ENCODE data around the gene SDF4. TPM values are rescaled to one million over a fixed set of nuclear protein-coding genes. Genes with fewer than 3 reads are reported as not detected.
A peak's percentile ranks its signal among the peaks of the same experiment; 100 is the strongest.

SDF4 gene
- total and polyA plus RNA-seq, 2 of the 13 experiments (the other 11 are each of a cell fraction or from before 2014, with no cell fraction given), result 80.8 to 107 TPM

DNA sequence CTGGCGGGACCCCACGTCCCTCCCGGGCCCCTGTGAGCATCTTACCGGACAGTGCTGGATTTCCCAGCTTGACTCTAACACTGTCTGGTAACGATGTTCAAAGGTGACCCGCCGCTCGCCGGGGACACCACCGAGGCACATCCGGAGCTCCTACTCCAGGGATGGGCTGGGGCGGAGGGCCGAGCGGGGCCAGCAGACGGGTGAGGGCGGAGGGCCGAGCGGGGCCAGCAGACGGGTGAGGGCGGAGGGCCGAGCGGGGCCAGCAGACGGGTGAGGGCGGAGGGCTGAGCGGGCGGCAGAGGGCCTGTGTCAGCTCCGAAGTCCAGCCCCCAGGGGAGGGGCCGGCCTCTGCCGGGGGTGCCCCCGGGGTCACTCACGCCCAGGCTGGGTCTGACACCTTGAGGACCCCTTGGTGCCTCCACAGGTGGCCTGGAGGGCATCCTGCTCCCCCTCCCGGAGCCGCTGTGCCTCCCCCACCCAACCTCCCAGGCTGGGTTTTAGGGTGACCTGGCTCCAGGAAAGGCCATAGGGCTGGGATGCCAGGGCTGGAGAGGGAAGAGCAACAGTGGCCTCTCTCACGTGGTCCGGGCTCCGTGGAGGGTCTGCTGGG, 63.9 kb downstream of the SDF4 start (continued):
- TF ChIP-seq, protein P1, sequence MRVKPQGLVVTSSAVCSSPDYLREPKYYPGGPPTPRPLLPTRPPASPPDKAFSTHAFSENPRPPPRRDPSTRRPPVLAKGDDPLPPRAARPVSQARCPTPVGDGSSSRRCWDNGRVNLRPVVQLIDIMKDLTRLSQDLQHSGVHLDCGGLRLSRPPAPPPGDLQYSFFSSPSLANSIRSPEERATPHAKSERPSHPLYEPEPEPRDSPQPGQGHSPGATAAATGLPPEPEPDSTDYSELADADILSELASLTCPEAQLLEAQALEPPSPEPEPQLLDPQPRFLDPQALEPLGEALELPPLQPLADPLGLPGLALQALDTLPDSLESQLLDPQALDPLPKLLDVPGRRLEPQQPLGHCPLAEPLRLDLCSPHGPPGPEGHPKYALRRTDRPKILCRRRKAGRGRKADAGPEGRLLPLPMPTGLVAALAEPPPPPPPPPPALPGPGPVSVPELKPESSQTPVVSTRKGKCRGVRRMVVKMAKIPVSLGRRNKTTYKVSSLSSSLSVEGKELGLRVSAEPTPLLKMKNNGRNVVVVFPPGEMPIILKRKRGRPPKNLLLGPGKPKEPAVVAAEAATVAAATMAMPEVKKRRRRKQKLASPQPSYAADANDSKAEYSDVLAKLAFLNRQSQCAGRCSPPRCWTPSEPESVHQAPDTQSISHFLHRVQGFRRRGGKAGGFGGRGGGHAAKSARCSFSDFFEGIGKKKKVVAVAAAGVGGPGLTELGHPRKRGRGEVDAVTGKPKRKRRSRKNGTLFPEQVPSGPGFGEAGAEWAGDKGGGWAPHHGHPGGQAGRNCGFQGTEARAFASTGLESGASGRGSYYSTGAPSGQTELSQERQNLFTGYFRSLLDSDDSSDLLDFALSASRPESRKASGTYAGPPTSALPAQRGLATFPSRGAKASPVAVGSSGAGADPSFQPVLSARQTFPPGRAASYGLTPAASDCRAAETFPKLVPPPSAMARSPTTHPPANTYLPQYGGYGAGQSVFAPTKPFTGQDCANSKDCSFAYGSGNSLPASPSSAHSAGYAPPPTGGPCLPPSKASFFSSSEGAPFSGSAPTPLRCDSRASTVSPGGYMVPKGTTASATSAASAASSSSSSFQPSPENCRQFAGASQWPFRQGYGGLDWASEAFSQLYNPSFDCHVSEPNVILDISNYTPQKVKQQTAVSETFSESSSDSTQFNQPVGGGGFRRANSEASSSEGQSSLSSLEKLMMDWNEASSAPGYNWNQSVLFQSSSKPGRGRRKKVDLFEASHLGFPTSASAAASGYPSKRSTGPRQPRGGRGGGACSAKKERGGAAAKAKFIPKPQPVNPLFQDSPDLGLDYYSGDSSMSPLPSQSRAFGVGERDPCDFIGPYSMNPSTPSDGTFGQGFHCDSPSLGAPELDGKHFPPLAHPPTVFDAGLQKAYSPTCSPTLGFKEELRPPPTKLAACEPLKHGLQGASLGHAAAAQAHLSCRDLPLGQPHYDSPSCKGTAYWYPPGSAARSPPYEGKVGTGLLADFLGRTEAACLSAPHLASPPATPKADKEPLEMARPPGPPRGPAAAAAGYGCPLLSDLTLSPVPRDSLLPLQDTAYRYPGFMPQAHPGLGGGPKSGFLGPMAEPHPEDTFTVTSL (CRISPR knock-in tag; IDR thresholded peaks at IDR 0.05; ENCODE audit: borderline replicate concordance), result 0 out of 2 replicates have a peak, but pooled peaks have one; percentile 30
- TF ChIP-seq DR1 (CRISPR knock-in tag; IDR thresholded peaks at IDR 0.05) (no peak; the same call in 1 of the 2 replicates), SRF (IDR thresholded peaks at IDR 0.05; ENCODE audit: low read depth, low read length) (no peak), ZNF160 (CRISPR knock-in tag; IDR thresholded peaks at IDR 0.05) (no peak), FOSL1 (CRISPR knock-in tag; IDR thresholded peaks at IDR 0.05; ENCODE audit: borderline replicate concordance) (no peak), ZNF451 (CRISPR knock-in tag; IDR thresholded peaks at IDR 0.05) (peak; percentile 59; the same call in 1 of the 2 replicates), ZZZ3 (CRISPR knock-in tag; IDR thresholded peaks at IDR 0.05; ENCODE audit: borderline replicate concordance) (no peak), XRCC5 (optimal IDR thresholded peaks at IDR 0.05; ENCODE audit: low read length) (no peak), NONO (IDR thresholded peaks at IDR 0.05) (no peak), NONO (CRISPR knock-in tag; conservative IDR thresholded peaks at IDR 0.05) (no peak), ZMYM2 (CRISPR knock-in tag; IDR thresholded peaks at IDR 0.05) (no peak), AHR (CRISPR knock-in tag; IDR thresholded peaks at IDR 0.05) (no peak), HNRNPUL1 (IDR thresholded peaks at IDR 0.05; ENCODE audit: low read depth, low read length) (no peak), ZNF605 (CRISPR knock-in tag; IDR thresholded peaks at IDR 0.05) (no peak), NFYB (CRISPR knock-in tag; IDR thresholded peaks at IDR 0.05) (no peak), DMAP1 (CRISPR knock-in tag; IDR thresholded peaks at IDR 0.05) (no peak), ZIK1 (CRISPR knock-in tag; IDR thresholded peaks at IDR 0.05; ENCODE audit: borderline replicate concordance, low read depth) (0 out of 2 replicates have a peak, but pooled peaks have one; percentile 22), SOX13 (IDR thresholded peaks at IDR 0.05) (no peak), SOX13 (CRISPR knock-in tag; conservative IDR thresholded peaks at IDR 0.05 in 1 of 2, IDR thresholded peaks at IDR 0.05 in 1 of 2) (no peak; a peak in 1 of 4 replicates), NKX3-1 (CRISPR knock-in tag; IDR thresholded peaks at IDR 0.05) (no peak), ZNF816 (CRISPR knock-in tag; IDR thresholded peaks at IDR 0.05; ENCODE audit: borderline replicate concordance) (0 out of 2 replicates have a peak, but pooled peaks have one; percentile 42), TAF1 (CRISPR knock-in tag; IDR thresholded peaks at IDR 0.05) (peak; percentile 14; the same call in 1 of the 2 replicates), PAX8 (CRISPR knock-in tag; IDR thresholded peaks at IDR 0.05; ENCODE audit: borderline replicate concordance) (no peak), ZNF136 (CRISPR knock-in tag; IDR thresholded peaks at IDR 0.05; ENCODE audit: low read depth) (no peak)
- TF ChIP-seq, protein P2, sequence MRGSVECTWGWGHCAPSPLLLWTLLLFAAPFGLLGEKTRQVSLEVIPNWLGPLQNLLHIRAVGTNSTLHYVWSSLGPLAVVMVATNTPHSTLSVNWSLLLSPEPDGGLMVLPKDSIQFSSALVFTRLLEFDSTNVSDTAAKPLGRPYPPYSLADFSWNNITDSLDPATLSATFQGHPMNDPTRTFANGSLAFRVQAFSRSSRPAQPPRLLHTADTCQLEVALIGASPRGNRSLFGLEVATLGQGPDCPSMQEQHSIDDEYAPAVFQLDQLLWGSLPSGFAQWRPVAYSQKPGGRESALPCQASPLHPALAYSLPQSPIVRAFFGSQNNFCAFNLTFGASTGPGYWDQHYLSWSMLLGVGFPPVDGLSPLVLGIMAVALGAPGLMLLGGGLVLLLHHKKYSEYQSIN (CRISPR knock-in tag; IDR thresholded peaks at IDR 0.05; ENCODE audit: borderline replicate concordance), result no peak
